ENCODE data around the gene MSRB2. TPM values are rescaled to one million over a fixed set of nuclear protein-coding genes. Genes with fewer than 3 reads are reported as not detected.
A peak's percentile ranks its signal among the peaks of the same experiment; 100 is the strongest.

The MSRB2 gene
- total RNA-seq, 1 experiment from 2014 or later, result 19.0 TPM

- peaks cover 20% of the 10 kb centered on the region for H3K4me1 Mint-ChIP-seq (ENCODE audit: insufficient read depth, unreplicated experiment)
- H3K4me3 Mint-ChIP-seq (ENCODE audit: unreplicated experiment), result no peak overlapping the region
- BruUV-seq (replicated peaks), result no TSS peak
- no peak overlapping the region for H3K27ac Mint-ChIP-seq (ENCODE audit: low read depth, unreplicated experiment)
- H3K27me3 Mint-ChIP-seq (ENCODE audit: insufficient read depth, unreplicated experiment), result no peaks in the 10 kb centered on the region
- H3K36me3 Mint-ChIP-seq (ENCODE audit: insufficient read depth, unreplicated experiment), result peaks cover 6% of the 10 kb centered on the region
- ChIA-PET POLR2A (interaction anchor here (0.6 kb wide), 1 partner anchor 1173 kb away, joined by 4 read pairs; no protein-coding TSS in a partner anchor), CTCF (interaction anchor here (0.6 kb wide), 1 partner anchor 59 kb away, joined by 3 read pairs; no protein-coding TSS in a partner anchor)
- no peak for TF ChIP-seq CTCF (IDR thresholded peaks at IDR 0.05; ENCODE audit: unreplicated experiment)
- intact Hi-C loops (cut with micrococcal nuclease), result no loop called here
- no peak for DNase-seq (ENCODE audit: unreplicated experiment)
- peaks cover 6% of the 10 kb centered on the region for H3K9me3 Mint-ChIP-seq (ENCODE audit: unreplicated experiment)
Measured at GRCh38 chr10:23099079-23099478, 3.7 kb downstream of the MSRB2 start.

- peak; percentile 3 for DNase-seq (ENCODE audit: unreplicated experiment)
- Mint-ChIP-seq H3K36me3 (ENCODE audit: insufficient read depth, unreplicated experiment) (peaks cover 14% of the 10 kb centered on the region), H3K27ac (ENCODE audit: low read depth, unreplicated experiment) (no peak overlapping the region), H3K27me3 (ENCODE audit: insufficient read depth, unreplicated experiment) (no peaks in the 10 kb centered on the region), H3K9me3 (ENCODE audit: unreplicated experiment) (peaks cover 6% of the 10 kb centered on the region), H3K4me3 (ENCODE audit: unreplicated experiment) (no peak overlapping the region), H3K4me1 (ENCODE audit: insufficient read depth, unreplicated experiment) (peaks cover 14% of the 10 kb centered on the region)
- intact Hi-C loops (cut with micrococcal nuclease), result no loop called here
- POLR2A ChIA-PET, result interaction anchor here (0.6 kb wide), 1 partner anchor 14 kb away, joined by 3 read pairs; no protein-coding TSS in a partner anchor
- TF ChIP-seq CTCF (IDR thresholded peaks at IDR 0.05; ENCODE audit: unreplicated experiment), result no peak
- CTCF ChIA-PET, result interaction anchor here (0.9 kb wide), 1 partner anchor 23 kb away, joined by 3 read pairs; no protein-coding TSS in a partner anchor
- no TSS peak for BruUV-seq (replicated peaks)
Measured at GRCh38 chr10:23099816-23100215, 4.4 kb downstream of the MSRB2 start.

GRCh38 chr10:23100331-23101030 is 5.1 kb downstream of the MSRB2 start:
- no peaks in the 10 kb centered on the region for H3K27me3 Mint-ChIP-seq (ENCODE audit: insufficient read depth, unreplicated experiment)
- no peak overlapping the region for H3K4me3 Mint-ChIP-seq (ENCODE audit: unreplicated experiment)
- intact Hi-C loops (cut with micrococcal nuclease), result no loop called here

More at GRCh38 chr10:23100331-23101030, 5.1 kb downstream of the MSRB2 start:
- Mint-ChIP-seq H3K9me3 (ENCODE audit: unreplicated experiment) (peaks cover 6% of the 10 kb centered on the region), H3K36me3 (ENCODE audit: insufficient read depth, unreplicated experiment) (peaks cover 20% of the 10 kb centered on the region), H3K4me1 (ENCODE audit: insufficient read depth, unreplicated experiment) (peaks cover 14% of the 10 kb centered on the region), H3K27ac (ENCODE audit: low read depth, unreplicated experiment) (no peak overlapping the region)
- no peak for DNase-seq (ENCODE audit: unreplicated experiment)
- POLR2A ChIA-PET, result no interaction called here
- no TSS peak for BruUV-seq (replicated peaks)
- CTCF ChIA-PET, result interaction anchor here (0.9 kb wide), 1 partner anchor 24 kb away, joined by 3 read pairs; no protein-coding TSS in a partner anchor
- TF ChIP-seq CTCF (IDR thresholded peaks at IDR 0.05; ENCODE audit: unreplicated experiment), result no peak

All from MCF 10A (cell line).